Thymus (tissue), 11 donors: ENCODE measurements around the gene RGS14. TPM values are rescaled to one million over a fixed set of nuclear protein-coding genes. Genes with fewer than 3 reads are reported as not detected.
"Not testable (repeated sequence)": the region's sequence is repeated elsewhere in the genome, so short reads cannot be mapped to it uniquely, and the experiment has no call there.

Source experiments
- DNase-seq, 9 donors: peaks; one replicate each; pipeline ENCODE4 v3.0.0-alpha.2; 2013; ENCODE audit warnings: low spot score in 9 of 9, low read depth in 6 of 9, missing footprints in 1 of 9
- H3K27ac ChIP-seq, 2 donors: one replicate each; pipeline ENCODE4 v1.5.1; 2013; ENCODE audit warnings: control low read depth in 1 of 2, low read depth in 1 of 2, low read length in 1 of 2, mild to moderate bottlenecking in 1 of 2, moderate library complexity in 1 of 2
- H3K27me3 ChIP-seq, 2 donors: one replicate each; pipeline ENCODE4 v1.5.1; 2013; ENCODE audit warnings: low read length in 1 of 2; ENCODE audit not compliant: control insufficient read depth in 2 of 2, insufficient read depth in 1 of 2
- H3K36me3 ChIP-seq, 2 donors: one replicate each; pipeline ENCODE4 v1.5.1; 2013; ENCODE audit warnings: low read length in 1 of 2, mild to moderate bottlenecking in 1 of 2, moderate library complexity in 1 of 2; ENCODE audit not compliant: control insufficient read depth in 2 of 2, insufficient read depth in 2 of 2
- H3K4me1 ChIP-seq, 2 donors: one replicate each; pipeline ENCODE4 v1.5.1; 2013; ENCODE audit warnings: low read length in 2 of 2; ENCODE audit not compliant: control insufficient read depth in 2 of 2, insufficient read depth in 2 of 2
- H3K4me3 ChIP-seq, 2 donors: one replicate each; pipeline ENCODE4 v1.5.1; 2013; ENCODE audit warnings: low read length in 2 of 2, control low read depth in 1 of 2, mild to moderate bottlenecking in 1 of 2
- H3K9me3 ChIP-seq, 2 donors: one replicate each; pipeline ENCODE4 v1.5.1; 2013; ENCODE audit warnings: low read length in 1 of 2, mild to moderate bottlenecking in 1 of 2; ENCODE audit not compliant: control insufficient read depth in 2 of 2, insufficient read depth in 1 of 2
- WGBS: extraction: QIAGEN DNeasy Blood & Tissue Kit; methylation state at CpG from one replicate; pipeline ENCODE4 v1.1.7; 2013; 5-methylcytosine and 5-hydroxymethylcytosine counted together
- polyA plus RNA-seq: library from polyadenylated mRNA; stranded (reverse); fragments of 200-250 nt; gene quantifications from one replicate; pipeline ENCODE4 v1.2.3, GENCODE V29; 2013
- total RNA-seq: library from RNA; stranded (reverse); fragments of 120-200 nt; gene quantifications from one replicate; pipeline ENCODE4 v1.2.4, GENCODE V29; 2013
- donor health status: healthy.

Gene RGS14
- total and polyA plus RNA-seq, 2 donors, result 49.5 to 52.7 TPM

DNA sequence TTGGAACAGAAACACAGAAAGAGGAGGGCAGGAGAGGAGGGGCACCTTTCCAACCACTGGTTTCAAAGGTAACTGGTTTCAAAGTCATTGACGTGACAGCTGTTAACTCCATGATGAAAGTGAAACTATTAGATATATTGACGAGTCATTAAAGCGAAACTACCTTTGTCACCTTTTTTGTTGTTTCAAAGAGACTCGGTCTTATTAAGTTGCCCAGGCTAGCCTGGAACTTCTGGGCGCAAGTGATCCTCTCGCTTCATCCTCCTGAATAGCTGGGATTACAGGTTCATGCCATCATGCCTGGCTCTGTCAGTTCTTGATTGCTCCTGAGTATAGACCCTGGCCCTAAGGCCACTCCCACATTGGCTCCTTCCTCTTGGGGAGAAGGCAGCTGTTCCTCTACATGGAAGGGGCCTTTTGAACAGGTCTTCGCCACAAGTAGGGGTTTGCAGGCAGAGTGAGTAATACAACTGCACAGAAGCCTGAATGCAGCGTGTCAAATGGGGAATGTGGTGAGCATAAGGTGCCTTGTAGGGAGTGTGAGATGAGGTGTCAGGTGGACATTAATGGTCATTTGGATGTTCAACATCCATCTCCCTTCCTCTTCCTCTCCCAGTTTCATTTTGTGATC lies 55.0 kb downstream of the RGS14 start:
- Histone ChIP-seq H3K4me3 (no peak overlapping the region), H3K36me3 (no peaks in the 10 kb centered on the region), H3K27ac (no peak overlapping the region), H3K27me3 (no peaks in the 10 kb centered on the region), H3K9me3 (no peaks in the 10 kb centered on the region), H3K4me1 (peaks cover 5 to 31% of the 10 kb centered on the region in 2 donors)
- peak in 1 of 9 donors; percentile 33 for DNase-seq
- WGBS, result 72% methylated on average over 8 of the region's 8 CpGs

DNA sequence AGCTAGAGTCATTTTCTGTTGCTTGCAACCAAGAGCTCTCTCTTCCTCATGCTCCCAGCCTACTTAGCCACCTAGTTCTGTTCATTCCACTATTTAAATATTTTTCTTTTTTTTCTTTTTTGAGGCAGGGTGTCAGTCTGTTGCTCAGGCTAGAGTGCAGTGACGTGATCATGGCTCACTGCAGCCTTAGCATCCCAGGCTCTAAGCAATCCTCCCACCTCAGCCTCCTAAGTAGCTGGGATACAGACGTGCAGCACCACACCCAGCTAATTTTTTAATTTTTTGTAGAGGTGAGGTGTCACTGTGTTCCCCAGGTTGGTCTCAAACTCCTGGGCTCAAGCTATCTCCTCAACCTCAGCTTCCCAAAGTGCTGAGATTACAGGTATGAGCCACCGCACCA lies 56.8 kb downstream of the RGS14 start:
- H3K4me1 ChIP-seq, result peaks cover 5 to 31% of the 10 kb centered on the region in 2 donors
- WGBS, result 99% methylated on average over 3 of the region's 3 CpGs
- H3K36me3 ChIP-seq, result no peaks in the 10 kb centered on the region
- no peak overlapping the region for H3K27ac ChIP-seq
- DNase-seq, result no peak
- H3K9me3 ChIP-seq, result no peaks in the 10 kb centered on the region
- no peaks in the 10 kb centered on the region for H3K27me3 ChIP-seq
- no peak overlapping the region for H3K4me3 ChIP-seq

DNA sequence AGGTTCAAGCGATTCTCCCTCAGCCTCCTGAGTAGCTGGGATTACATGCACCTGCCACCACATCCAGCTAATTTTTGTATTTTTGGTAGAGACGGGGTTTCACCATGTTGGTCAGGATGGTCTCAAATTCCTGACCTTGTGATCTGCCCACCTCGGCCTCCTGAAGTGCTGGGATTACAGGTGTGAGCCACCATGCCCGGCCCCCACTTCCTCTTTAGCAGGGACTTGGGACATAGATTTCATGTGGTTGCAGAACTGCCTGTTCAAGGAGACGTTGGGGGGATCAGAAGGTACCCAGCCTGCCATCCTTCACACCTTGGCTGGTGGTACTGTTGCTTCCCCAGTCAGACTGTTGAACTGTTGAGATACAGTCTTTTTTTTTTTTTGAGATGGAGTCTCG lies 59.4 kb downstream of the RGS14 start:
- H3K27me3 ChIP-seq, H3K9me3 ChIP-seq, DNase-seq, H3K4me3 ChIP-seq, H3K27ac ChIP-seq, H3K36me3 ChIP-seq: not testable (repeated sequence)
- H3K4me1 ChIP-seq, result peaks cover 5 to 24% of the 10 kb centered on the region in 2 donors
- 68% methylated on average over 6 of the region's 6 CpGs for WGBS

DNA sequence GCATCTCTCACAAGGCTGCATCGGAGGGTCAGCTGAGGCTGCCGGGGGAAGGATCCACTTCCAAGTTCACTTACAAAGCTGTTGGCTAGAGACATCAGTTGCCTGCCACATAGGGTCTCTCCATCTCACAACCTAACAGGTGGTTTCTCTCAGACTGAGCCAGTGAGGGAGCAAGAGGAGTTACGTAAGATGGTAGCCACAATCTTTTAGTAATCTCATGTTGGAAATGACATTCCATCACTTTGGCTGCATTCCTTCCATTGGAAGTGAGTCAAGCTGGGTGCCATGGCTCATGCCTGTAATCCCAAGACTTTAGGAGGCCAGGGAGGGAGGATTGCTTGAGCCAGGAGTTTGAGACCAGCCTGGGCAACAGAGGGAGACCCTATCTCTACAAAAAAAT lies 61.3 kb downstream of the RGS14 start:
- H3K4me1 ChIP-seq, result peaks cover 0 to 11% of the 10 kb centered on the region in 2 donors
- over 99% methylated on average over 3 of the region's 3 CpGs for WGBS
- H3K27ac ChIP-seq, result no peak overlapping the region
- H3K9me3 ChIP-seq, result no peaks in the 10 kb centered on the region
- H3K4me3 ChIP-seq, result no peak overlapping the region
- H3K27me3 ChIP-seq, result no peaks in the 10 kb centered on the region
- no peaks in the 10 kb centered on the region for H3K36me3 ChIP-seq
- no peak for DNase-seq

DNA sequence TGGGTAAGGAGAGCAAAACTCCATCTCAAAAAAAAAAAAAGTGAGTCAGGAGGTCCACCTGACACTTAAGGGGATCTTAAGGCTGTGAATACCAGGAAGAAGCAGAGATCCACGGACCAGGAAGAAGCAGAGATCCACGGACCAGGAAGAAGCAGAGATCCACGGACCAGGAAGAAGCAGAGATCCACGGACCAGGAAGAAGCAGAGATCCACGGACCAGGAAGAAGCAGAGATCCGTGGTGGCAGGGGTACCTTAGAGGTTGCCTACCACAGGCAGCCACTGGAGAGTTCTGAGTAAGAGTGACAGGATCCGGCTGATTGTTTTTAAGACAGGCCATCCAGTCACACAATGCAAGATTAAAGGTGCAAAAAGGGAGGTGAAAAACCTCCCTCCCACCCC lies 62.7 kb downstream of the RGS14 start:
- not testable (repeated sequence) for DNase-seq, H3K4me3 ChIP-seq, H3K27ac ChIP-seq, H3K9me3 ChIP-seq, H3K4me1 ChIP-seq, H3K27me3 ChIP-seq, H3K36me3 ChIP-seq
- WGBS, result 95% methylated on average over 7 of the region's 7 CpGs

DNA sequence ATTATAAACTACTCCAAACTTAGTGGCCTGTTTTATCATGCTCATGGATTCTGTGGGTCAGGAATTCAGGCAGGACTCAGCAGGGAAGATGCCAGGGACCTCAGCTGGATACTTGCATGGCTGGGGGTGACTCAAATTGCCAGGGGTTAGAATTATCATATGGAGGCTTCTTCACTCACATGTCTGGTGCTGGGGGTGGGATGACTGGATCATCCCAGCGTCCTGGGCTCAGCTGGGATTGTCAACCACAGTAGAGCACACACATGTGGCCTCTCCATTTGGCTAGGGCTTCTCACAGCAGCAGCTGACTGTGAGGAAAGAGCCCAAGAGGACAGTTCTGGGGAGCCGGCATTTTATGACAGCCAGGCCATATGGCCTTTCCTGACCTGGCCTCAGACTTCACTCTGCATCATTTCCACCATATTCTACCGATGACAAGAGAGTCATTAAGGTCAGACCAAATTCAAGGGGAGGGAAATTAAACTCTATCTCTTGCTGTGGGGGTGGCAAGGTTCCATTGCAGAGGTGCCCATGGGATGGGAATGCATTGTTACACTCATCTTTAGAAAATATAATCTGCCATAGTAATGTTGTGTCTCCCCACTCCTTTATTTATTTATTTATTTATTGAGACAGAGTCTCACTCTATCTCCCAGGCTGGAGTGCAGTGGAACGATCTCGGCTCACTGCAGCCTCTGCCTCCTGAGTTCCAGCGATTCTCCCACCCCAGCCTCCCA lies 63.5 kb downstream of the RGS14 start:
- no peak overlapping the region for H3K27ac ChIP-seq
- H3K9me3 ChIP-seq, result no peaks in the 10 kb centered on the region
- no peak overlapping the region for H3K4me3 ChIP-seq
- WGBS, result 96% methylated on average over 6 of the region's 6 CpGs
- DNase-seq, result no peak
- no peaks in the 10 kb centered on the region for H3K36me3 ChIP-seq
- H3K27me3 ChIP-seq, result no peaks in the 10 kb centered on the region
- H3K4me1 ChIP-seq, result peaks cover 7 to 15% of the 10 kb centered on the region in 2 donors

Other genes with a start within 250 kb of the RGS14 start
- 34.1 TPM for gene NSD1, start 224.2 kb upstream of the RGS14 start, total RNA-seq
- gene NSD1, start 224.2 kb upstream of the RGS14 start, polyA plus RNA-seq, result 10.9 TPM
- gene RAB24, start 54.2 kb upstream of the RGS14 start, total RNA-seq, result 15.9 TPM
- 82.8 TPM for gene RAB24, start 54.2 kb upstream of the RGS14 start, polyA plus RNA-seq
- 105 TPM for gene PRELID1, start 54.1 kb upstream of the RGS14 start, total RNA-seq
- gene PRELID1, start 54.1 kb upstream of the RGS14 start, polyA plus RNA-seq, result 79.1 TPM
- gene MXD3, start 46.0 kb upstream of the RGS14 start, total RNA-seq, result 44.8 TPM
- 16.1 TPM for gene MXD3, start 46.0 kb upstream of the RGS14 start, polyA plus RNA-seq
- gene LMAN2, start 6.3 kb upstream of the RGS14 start, total RNA-seq, result 117 TPM
- gene LMAN2, start 6.3 kb upstream of the RGS14 start, polyA plus RNA-seq, result 95.3 TPM
- gene SLC34A1, start 26.5 kb downstream of the RGS14 start, total RNA-seq, result 0.05 TPM
- gene SLC34A1, start 26.5 kb downstream of the RGS14 start, polyA plus RNA-seq, result 0.02 TPM
- gene PFN3, start 42.7 kb downstream of the RGS14 start, total RNA-seq, result not detected
- gene PFN3, start 42.7 kb downstream of the RGS14 start, polyA plus RNA-seq, result not detected
- 0.19 TPM for gene F12, start 51.6 kb downstream of the RGS14 start, total RNA-seq
- 1.2 TPM for gene F12, start 51.6 kb downstream of the RGS14 start, polyA plus RNA-seq
- gene GRK6, start 68.8 kb downstream of the RGS14 start, total RNA-seq, result 57.4 TPM
- 36.3 TPM for gene GRK6, start 68.8 kb downstream of the RGS14 start, polyA plus RNA-seq
- 3.6 TPM for gene PRR7, start 88.9 kb downstream of the RGS14 start, total RNA-seq
- 1.6 TPM for gene PRR7, start 88.9 kb downstream of the RGS14 start, polyA plus RNA-seq
- gene DBN1, start 115.7 kb downstream of the RGS14 start, total RNA-seq, result 32.3 TPM
- gene DBN1, start 115.7 kb downstream of the RGS14 start, polyA plus RNA-seq, result 34.3 TPM
- gene PDLIM7, start 139.7 kb downstream of the RGS14 start, total RNA-seq, result 10.8 TPM
- 61.9 TPM for gene PDLIM7, start 139.7 kb downstream of the RGS14 start, polyA plus RNA-seq
- 3.3 TPM for gene DOK3, start 151.9 kb downstream of the RGS14 start, total RNA-seq
- gene DOK3, start 151.9 kb downstream of the RGS14 start, polyA plus RNA-seq, result 13.4 TPM
- 78.0 TPM for gene DDX41, start 159.0 kb downstream of the RGS14 start, total RNA-seq
- gene DDX41, start 159.0 kb downstream of the RGS14 start, polyA plus RNA-seq, result 71.3 TPM
- gene FAM193B, start 196.6 kb downstream of the RGS14 start, total RNA-seq, result 41.7 TPM
- 527 TPM for gene FAM193B, start 196.6 kb downstream of the RGS14 start, polyA plus RNA-seq
- gene TMED9, start 234.3 kb downstream of the RGS14 start, total RNA-seq, result 37.9 TPM
- 104 TPM for gene TMED9, start 234.3 kb downstream of the RGS14 start, polyA plus RNA-seq
- 14.1 TPM for gene B4GALT7, start 242.2 kb downstream of the RGS14 start, total RNA-seq
- gene B4GALT7, start 242.2 kb downstream of the RGS14 start, polyA plus RNA-seq, result 29.1 TPM